K562 (cell line): ENCODE measurements around the gene ZNF541. TPM values are rescaled to one million over a fixed set of nuclear protein-coding genes. Genes with fewer than 3 reads are reported as not detected.

ENCODE experiments used
- ATAC-seq: fragments of 200-7000 bp; cut with Tn5 transposase; 3 replicates; pipeline ENCODE4 v1.9.1; 2020; ENCODE audit warnings: moderate library complexity
- BruUV-seq: library from RNA; stranded (reverse); fragments of 400-500 nt; replicated peaks from 2 replicates; lab custom pipeline; 2021; lab: Mats Ljungman, UMichigan
- CTCF ChIA-PET: fragments of 300-600 bp; formaldehyde crosslinking; extraction: SDS; loops from one replicate; lab custom pipeline; 2021; ENCODE audit warnings: low intra/inter-chr PET ratio; lab: Yijun Ruan, JAX
- POLR2A ChIA-PET: fragments of 300-600, 350-650 bp; sonication (Branson Sonifier 250); formaldehyde crosslinking; extraction: SDS; loops from one replicate; lab custom pipeline; 2021; ENCODE audit warnings: antibody characterized with exemption, inconsistent platforms; lab: Yijun Ruan, JAX
- DNase-seq, 4 experiments: peaks; one replicate each; pipeline versions ENCODE4 v3.0.0 to v3.0.0-alpha.2; 2011 to 2018; ENCODE audit warnings: low spot score in 3 of 4, mixed read lengths in 3 of 4; ENCODE audit errors: extremely low read depth in 1 of 4
- FAIRE-seq: peaks from 2 replicates; lab custom pipeline; 2011; peaks lifted over from hg19 to GRCh38; lab: Jason Lieb, UNC
- H2AFZ ChIP-seq: 2 replicates; pipeline ENCODE4 v1.6.0; 2011; ENCODE audit warnings: low read depth, low read length, control low read depth, inconsistent platforms
- H3K27ac ChIP-seq: fragments of 200-600 bp; 3 replicates; pipeline ENCODE4 v1.8.0; 2011; ENCODE audit warnings: low read depth, mild to moderate bottlenecking, control low read depth, inconsistent platforms, low read length, moderate library complexity, mixed read lengths; ENCODE audit errors: extremely low read depth
- H3K27me3 ChIP-seq, 2 experiments: fragments of 300-600 bp in 1 of 2; 2 replicates in 1 of 2; 3 replicates in 1 of 2; pipeline versions ENCODE4 v1.6.0 to v1.8.0; 2011; ENCODE audit warnings: inconsistent platforms in 2 of 2, low read length in 2 of 2, mild to moderate bottlenecking in 1 of 2, mixed read lengths in 1 of 2, moderate library complexity in 1 of 2; ENCODE audit not compliant: control insufficient read depth in 2 of 2, insufficient read depth in 2 of 2
- H3K36me3 ChIP-seq: fragments of 300-600 bp; 3 replicates; pipeline ENCODE4 v1.8.0; 2011; ENCODE audit warnings: mild to moderate bottlenecking, low read length, inconsistent platforms; ENCODE audit not compliant: control insufficient read depth, insufficient read depth
- H3K4me1 ChIP-seq, 2 experiments: fragments of 200-600 bp in 1 of 2; replicated peaks in 1 of 2; 2 replicates in 1 of 2; 3 replicates in 1 of 2; pipeline versions ENCODE4 v1.5.1 to v1.8.0; 2011; ENCODE audit warnings: inconsistent platforms in 2 of 2, low read length in 2 of 2, mild to moderate bottlenecking in 1 of 2, mixed read lengths in 1 of 2, moderate library complexity in 1 of 2; ENCODE audit not compliant: control insufficient read depth in 2 of 2, insufficient read depth in 2 of 2
- H3K4me2 ChIP-seq: 2 replicates; pipeline ENCODE4 v1.6.1; 2011; ENCODE audit warnings: low read length, control low read depth, inconsistent platforms, mixed read lengths; ENCODE audit not compliant: insufficient read depth
- H3K4me3 ChIP-seq: fragments of 200-600 bp; sonication (generic), shearing (Covaris generic); 2 replicates; pipeline ENCODE4 v1.5.1; 2016; ENCODE audit warnings: control low read depth, inconsistent platforms
- H3K79me2 ChIP-seq: fragments of 200-600 bp; 3 replicates; pipeline ENCODE4 v1.8.0; 2011; ENCODE audit warnings: low read length, inconsistent platforms; ENCODE audit not compliant: control insufficient read depth, insufficient read depth
- H3K9ac ChIP-seq, 2 experiments: 2 replicates each; pipeline versions ENCODE4 v1.6.0 to v1.6.1; 2011; ENCODE audit warnings: low read depth in 2 of 2, low read length in 2 of 2, control low read depth in 1 of 2, inconsistent platforms in 1 of 2, mild to moderate bottlenecking in 1 of 2, mixed read lengths in 1 of 2; ENCODE audit not compliant: insufficient read depth in 1 of 2
- H3K9me1 ChIP-seq: one replicate; pipeline ENCODE4 v1.6.0; 2011; ENCODE audit warnings: inconsistent platforms, mild to moderate bottlenecking, low read length, moderate library complexity; ENCODE audit not compliant: control insufficient read depth, insufficient read depth
- H3K9me3 ChIP-seq: replicated peaks from 2 replicates; pipeline ENCODE4 v1.5.1; 2011; ENCODE audit warnings: low read depth, low read length, inconsistent platforms; ENCODE audit not compliant: control insufficient read depth, insufficient read depth
- H4K20me1 ChIP-seq: replicated peaks from 2 replicates; pipeline ENCODE4 v1.6.1; 2011; ENCODE audit warnings: low read length, inconsistent platforms, mixed read lengths; ENCODE audit not compliant: control insufficient read depth, insufficient read depth
- CBFA2T3 ChIP-seq: fragments of 450-650 bp; IDR thresholded peaks from 2 replicates; pipeline ENCODE4 v1.6.1; 2017
- NFE2 ChIP-seq: IDR thresholded peaks from 2 replicates; pipeline ENCODE4 v1.6.1; 2014; ENCODE audit warnings: antibody characterized with exemption, low read depth
- NR2C1 ChIP-seq, 2 experiments: fragments of 450-650 bp; IDR thresholded peaks; 2 replicates each; pipeline ENCODE4 v1.6.1; 2017; ENCODE audit warnings: mild to moderate bottlenecking in 2 of 2, antibody characterized with exemption in 1 of 2, inconsistent platforms in 1 of 2, missing compliant biosample characterization in 1 of 2, missing genetic modification characterization in 1 of 2
- NR2C2 ChIP-seq, 2 experiments: fragments of 200-800 bp in 1 of 2; sonication (Bioruptor generic) in 1 of 2; sonication (generic) in 1 of 2; formaldehyde crosslinking in 1 of 2; IDR thresholded peaks; 2 replicates each; pipeline versions ENCODE4 v1.6.1 to v1.8.0; 2016 to 2022; ENCODE audit warnings: mild to moderate bottlenecking in 1 of 2, missing compliant biosample characterization in 1 of 2, missing genetic modification characterization in 1 of 2, missing genetic modification reagents in 1 of 2
- ZFPM2 ChIP-seq: fragments of 250-450 bp; sonication (Bioruptor Pico); IDR thresholded peaks from 2 replicates; pipeline ENCODE4 v1.5.1; 2022; ENCODE audit warnings: mild to moderate bottlenecking
- ZNF217 ChIP-seq: sonication (generic); formaldehyde crosslinking; IDR thresholded peaks from 2 replicates; pipeline ENCODE4 v1.8.0; 2022; ENCODE audit warnings: mild to moderate bottlenecking, missing genetic modification reagents
- WGBS: fragments of 100-300 bp; shearing (Covaris generic); methylation state at CpG from one replicate; pipeline ENCODE4 v1.1.6; 2016; ENCODE audit warnings: low coverage, mixed read lengths; ENCODE audit not compliant: insufficient coverage; ENCODE audit errors: missing lambda C conversion rate; 5-methylcytosine and 5-hydroxymethylcytosine counted together
- in situ Hi-C: fragments of 300-500 bp; cut with MboI; formaldehyde crosslinking; loops from 4 replicates; pipeline ENCODE4 v1.15.0; 2018; ENCODE audit warnings: inconsistent platforms, mixed read lengths
- intact Hi-C: fragments of 100-400 bp; cut with micrococcal nuclease; formaldehyde crosslinking; loops from 2 replicates; pipeline ENCODE4 v1.14.2; 2022
- polyA plus RNA-seq, 8 experiments: library from polyadenylated mRNA; depleted of rRNA in 4 of 8; stranded (reverse) in 5 of 8; unstranded in 3 of 8; fragments of >200 nt; fragmentation: Nextera tagmentation in 2 of 8; fragmentation: Illumina TruSeq in 1 of 8; extraction: Ambion mirVana in 2 of 8; extraction: Trizol in 1 of 8; gene quantifications; 2 replicates each; pipeline versions ENCODE4 v1.2.1 to v1.2.3, GENCODE V29; 2011 to 2014; ENCODE audit warnings: inconsistent platforms in 1 of 8, missing spikeins in 1 of 8
- total RNA-seq, 7 experiments: library from RNA; depleted of rRNA in 6 of 7; stranded (reverse); fragments of >200 nt in 6 of 7; fragmentation: Illumina TruSeq in 2 of 7; extraction: Trizol in 2 of 7; gene quantifications; 2 replicates each; pipeline versions ENCODE4 v1.2.1 to v1.2.3, GENCODE V29; 2011 to 2021; ENCODE audit warnings: low replicate concordance in 1 of 7
- TF ChIP-seq, protein P1 (sequence below): sonication (generic); formaldehyde crosslinking; IDR thresholded peaks from 2 replicates; pipeline ENCODE4 v1.8.0; 2023; ENCODE audit warnings: mild to moderate bottlenecking, missing genetic modification reagents
- TF ChIP-seq, protein P2 (sequence below), 2 experiments: IDR thresholded peaks in 1 of 2; conservative IDR thresholded peaks in 1 of 2; 2 replicates each; pipeline ENCODE4 v1.6.1; 2016; ENCODE audit warnings: low read depth in 2 of 2, mild to moderate bottlenecking in 1 of 2, missing compliant biosample characterization in 1 of 2, missing genetic modification characterization in 1 of 2, moderate library complexity in 1 of 2
- TF ChIP-seq, protein P3 (sequence below): fragments of 450-650 bp; formaldehyde crosslinking; IDR thresholded peaks from 2 replicates; pipeline ENCODE4 v1.4.0; 2020; ENCODE audit warnings: mild to moderate bottlenecking
- TF ChIP-seq, protein P4 (sequence below): fragments of 200-800 bp; sonication (Bioruptor generic); IDR thresholded peaks from 2 replicates; pipeline ENCODE4 v1.6.1; 2017; ENCODE audit warnings: missing genetic modification characterization, missing compliant biosample characterization

ZNF541 gene
- total and polyA plus RNA-seq, 9 of the 15 experiments (the other 6 are each of a cell fraction or from before 2014, with no cell fraction given): 0.04 to 0.11 (median 0.05) TPM; not detected in 1

GRCh38 chr19:47619763-47620162, 46.8 kb upstream of the ZNF541 start:
- no peak overlapping the region for H3K4me2 ChIP-seq
- peak; percentile 74 for ATAC-seq
- POLR2A ChIA-PET: no interaction called here

More at GRCh38 chr19:47619763-47620162, 46.8 kb upstream of the ZNF541 start:
- 21% methylated on average over 6 of the region's 6 CpGs for WGBS
- intact Hi-C loops: no loop called here
- no peak for TF ChIP-seq ZFPM2 (CRISPR knock-in tag)
- no peak for TF ChIP-seq NR2C1 (IDR thresholded peaks at IDR 0.05)
- 0 out of 2 replicates have a peak, but pooled peaks have one; percentile 26 for TF ChIP-seq NR2C1 (tag; IDR thresholded peaks at IDR 0.05)
- TF ChIP-seq, protein P1, sequence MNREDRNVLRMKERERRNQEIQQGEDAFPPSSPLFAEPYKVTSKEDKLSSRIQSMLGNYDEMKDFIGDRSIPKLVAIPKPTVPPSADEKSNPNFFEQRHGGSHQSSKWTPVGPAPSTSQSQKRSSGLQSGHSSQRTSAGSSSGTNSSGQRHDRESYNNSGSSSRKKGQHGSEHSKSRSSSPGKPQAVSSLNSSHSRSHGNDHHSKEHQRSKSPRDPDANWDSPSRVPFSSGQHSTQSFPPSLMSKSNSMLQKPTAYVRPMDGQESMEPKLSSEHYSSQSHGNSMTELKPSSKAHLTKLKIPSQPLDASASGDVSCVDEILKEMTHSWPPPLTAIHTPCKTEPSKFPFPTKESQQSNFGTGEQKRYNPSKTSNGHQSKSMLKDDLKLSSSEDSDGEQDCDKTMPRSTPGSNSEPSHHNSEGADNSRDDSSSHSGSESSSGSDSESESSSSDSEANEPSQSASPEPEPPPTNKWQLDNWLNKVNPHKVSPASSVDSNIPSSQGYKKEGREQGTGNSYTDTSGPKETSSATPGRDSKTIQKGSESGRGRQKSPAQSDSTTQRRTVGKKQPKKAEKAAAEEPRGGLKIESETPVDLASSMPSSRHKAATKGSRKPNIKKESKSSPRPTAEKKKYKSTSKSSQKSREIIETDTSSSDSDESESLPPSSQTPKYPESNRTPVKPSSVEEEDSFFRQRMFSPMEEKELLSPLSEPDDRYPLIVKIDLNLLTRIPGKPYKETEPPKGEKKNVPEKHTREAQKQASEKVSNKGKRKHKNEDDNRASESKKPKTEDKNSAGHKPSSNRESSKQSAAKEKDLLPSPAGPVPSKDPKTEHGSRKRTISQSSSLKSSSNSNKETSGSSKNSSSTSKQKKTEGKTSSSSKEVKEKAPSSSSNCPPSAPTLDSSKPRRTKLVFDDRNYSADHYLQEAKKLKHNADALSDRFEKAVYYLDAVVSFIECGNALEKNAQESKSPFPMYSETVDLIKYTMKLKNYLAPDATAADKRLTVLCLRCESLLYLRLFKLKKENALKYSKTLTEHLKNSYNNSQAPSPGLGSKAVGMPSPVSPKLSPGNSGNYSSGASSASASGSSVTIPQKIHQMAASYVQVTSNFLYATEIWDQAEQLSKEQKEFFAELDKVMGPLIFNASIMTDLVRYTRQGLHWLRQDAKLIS (CRISPR knock-in tag): no peak
- TF ChIP-seq, protein P2, sequence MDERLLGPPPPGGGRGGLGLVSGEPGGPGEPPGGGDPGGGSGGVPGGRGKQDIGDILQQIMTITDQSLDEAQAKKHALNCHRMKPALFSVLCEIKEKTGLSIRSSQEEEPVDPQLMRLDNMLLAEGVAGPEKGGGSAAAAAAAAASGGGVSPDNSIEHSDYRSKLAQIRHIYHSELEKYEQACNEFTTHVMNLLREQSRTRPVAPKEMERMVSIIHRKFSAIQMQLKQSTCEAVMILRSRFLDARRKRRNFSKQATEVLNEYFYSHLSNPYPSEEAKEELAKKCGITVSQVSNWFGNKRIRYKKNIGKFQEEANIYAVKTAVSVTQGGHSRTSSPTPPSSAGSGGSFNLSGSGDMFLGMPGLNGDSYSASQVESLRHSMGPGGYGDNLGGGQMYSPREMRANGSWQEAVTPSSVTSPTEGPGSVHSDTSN (CRISPR knock-in tag; IDR thresholded peaks at IDR 0.05; ENCODE audit: low read depth): no peak
- TF ChIP-seq, protein P2 (tag; conservative IDR thresholded peaks at IDR 0.05; ENCODE audit: low read depth): no peak
- no peak for TF ChIP-seq NR2C2 (CRISPR knock-in tag; IDR thresholded peaks at IDR 0.05)
- TF ChIP-seq NR2C2 (tag; IDR thresholded peaks at IDR 0.05): 0 out of 2 replicates have a peak, but pooled peaks have one; percentile 17
- TF ChIP-seq, protein P3, sequence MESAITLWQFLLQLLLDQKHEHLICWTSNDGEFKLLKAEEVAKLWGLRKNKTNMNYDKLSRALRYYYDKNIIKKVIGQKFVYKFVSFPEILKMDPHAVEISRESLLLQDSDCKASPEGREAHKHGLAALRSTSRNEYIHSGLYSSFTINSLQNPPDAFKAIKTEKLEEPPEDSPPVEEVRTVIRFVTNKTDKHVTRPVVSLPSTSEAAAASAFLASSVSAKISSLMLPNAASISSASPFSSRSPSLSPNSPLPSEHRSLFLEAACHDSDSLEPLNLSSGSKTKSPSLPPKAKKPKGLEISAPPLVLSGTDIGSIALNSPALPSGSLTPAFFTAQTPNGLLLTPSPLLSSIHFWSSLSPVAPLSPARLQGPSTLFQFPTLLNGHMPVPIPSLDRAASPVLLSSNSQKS (CRISPR knock-in tag): no peak
- TF ChIP-seq, protein P4, sequence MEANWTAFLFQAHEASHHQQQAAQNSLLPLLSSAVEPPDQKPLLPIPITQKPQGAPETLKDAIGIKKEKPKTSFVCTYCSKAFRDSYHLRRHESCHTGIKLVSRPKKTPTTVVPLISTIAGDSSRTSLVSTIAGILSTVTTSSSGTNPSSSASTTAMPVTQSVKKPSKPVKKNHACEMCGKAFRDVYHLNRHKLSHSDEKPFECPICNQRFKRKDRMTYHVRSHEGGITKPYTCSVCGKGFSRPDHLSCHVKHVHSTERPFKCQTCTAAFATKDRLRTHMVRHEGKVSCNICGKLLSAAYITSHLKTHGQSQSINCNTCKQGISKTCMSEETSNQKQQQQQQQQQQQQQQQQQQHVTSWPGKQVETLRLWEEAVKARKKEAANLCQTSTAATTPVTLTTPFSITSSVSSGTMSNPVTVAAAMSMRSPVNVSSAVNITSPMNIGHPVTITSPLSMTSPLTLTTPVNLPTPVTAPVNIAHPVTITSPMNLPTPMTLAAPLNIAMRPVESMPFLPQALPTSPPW (CRISPR knock-in tag): 0 out of 2 replicates have a peak, but pooled peaks have one; percentile 11
- TF ChIP-seq ZNF217: no peak
- peak; percentile 37; the same call in 1 of the 2 replicates for TF ChIP-seq NFE2
- peak; percentile 33; the same call in 1 of the 2 replicates for TF ChIP-seq CBFA2T3
- peak in 3 of 4 experiments; percentile 19 to 56 (median 35) for DNase-seq
- CTCF ChIA-PET: no interaction called here
- Histone ChIP-seq H2AFZ (no peak overlapping the region), H3K27ac (no peak overlapping the region), H3K9ac (peak overlapping the region in 1 of 2 experiments; percentile 83; a peak in 1 of 4 replicates), H3K4me3 (no peak overlapping the region), H4K20me1 (peaks cover 38% of the 10 kb centered on the region), H3K36me3 (no peaks in the 10 kb centered on the region; the same call in 2 of the 3 replicates), H3K4me1 (peaks cover 8 to 32% of the 10 kb centered on the region in 2 experiments; a peak in 4 of 5 replicates), H3K79me2 (peaks cover 53% of the 10 kb centered on the region), H3K27me3 (no peaks in the 10 kb centered on the region), H3K9me1 (no peaks in the 10 kb centered on the region), H3K9me3 (no peaks in the 10 kb centered on the region)
- in situ Hi-C loops: no loop called here
- FAIRE-seq: peak; percentile 86
- no TSS peak for BruUV-seq
